GM23248 (cell line): Measurements from ENCODE around the gene MFAP3L.

ENCODE experiments used
- EZH2 ChIP-seq: fragments of 200-600 bp; sonication (generic); IDR thresholded peaks from 2 replicates; pipeline ENCODE4 v1.6.1; 2018; ENCODE audit warnings: antibody characterized with exemption, mild to moderate bottlenecking; ENCODE audit not compliant: insufficient read depth, poor library complexity, severe bottlenecking
- EZH2phosphoT487 ChIP-seq: fragments of 200-600 bp; sonication (generic); IDR thresholded peaks from 2 replicates; pipeline ENCODE4 v1.6.1; 2018; ENCODE audit warnings: antibody characterized with exemption, moderate library complexity, mild to moderate bottlenecking, low read depth; ENCODE audit not compliant: insufficient read depth

GRCh38 chr4:169963998-169964397 lies 62.2 kb downstream of the MFAP3L start:
- TF ChIP-seq EZH2 (no peak), EZH2phosphoT487 (no peak)
